PC-9 (cell line): ENCODE results near the gene PTCD3. TPM values are rescaled to one million over a fixed set of nuclear protein-coding genes. Genes with fewer than 3 reads are reported as not detected.

Experiments used
- BruUV-seq: library from RNA; stranded (reverse); fragments of 400-500 nt; replicated peaks from 2 replicates; lab custom pipeline; 2021; lab: Mats Ljungman, UMichigan
- CTCF ChIA-PET: fragments of 300-600 bp; sonication (Branson Sonifier 250); formaldehyde crosslinking; loops from one replicate; lab custom pipeline; 2022; ENCODE audit warnings: antibody characterized with exemption; lab: Charles Lee
- POLR2A ChIA-PET: fragments of 300-600 bp; sonication (Branson Sonifier 250); formaldehyde crosslinking; loops from one replicate; lab custom pipeline; 2022; ENCODE audit warnings: antibody characterized with exemption; ENCODE audit not compliant: unreplicated experiment; lab: Charles Lee
- DNase-seq, 2 experiments: peaks; one replicate each; pipeline versions ENCODE4 v3.0.0 to v3.0.0-alpha.2; 2015 to 2022; ENCODE audit warnings: mixed read lengths in 1 of 2
- H2AFZ ChIP-seq: fragments of 200-600 bp; sonication (generic); 2 replicates; pipeline ENCODE4 v1.8.1; 2017; ENCODE audit warnings: antibody characterized with exemption
- H3F3A ChIP-seq: fragments of 200-600 bp; sonication (generic); 2 replicates; pipeline ENCODE4 v1.8.1; 2017; ENCODE audit warnings: antibody characterized with exemption, mild to moderate bottlenecking, low read depth; ENCODE audit not compliant: insufficient read depth
- H3K27ac ChIP-seq: fragments of 200-600 bp; sonication (generic); 2 replicates; pipeline ENCODE4 v1.6.1; 2016; ENCODE audit warnings: mixed run types
- H3K27me3 ChIP-seq: fragments of 200-600 bp; sonication (generic); 2 replicates; pipeline ENCODE4 v1.6.1; 2016; ENCODE audit warnings: low read depth, mixed run types; ENCODE audit not compliant: insufficient read depth
- H3K36me3 ChIP-seq: fragments of 200-600 bp; sonication (generic); 2 replicates; pipeline ENCODE4 v1.6.1; 2016; ENCODE audit warnings: low read depth, mixed run types
- H3K4me1 ChIP-seq: fragments of 200-600 bp; sonication (generic); replicated peaks from 2 replicates; pipeline ENCODE4 v1.6.1; 2016; ENCODE audit warnings: mixed run types; ENCODE audit not compliant: insufficient read depth
- H3K4me2 ChIP-seq: fragments of 200-600 bp; sonication (generic); 2 replicates; pipeline ENCODE4 v1.6.1; 2017; ENCODE audit warnings: mixed run types
- H3K4me3 ChIP-seq: fragments of 200-600 bp; sonication (generic); 2 replicates; pipeline ENCODE4 v1.6.1; 2016; ENCODE audit warnings: mixed run types
- H3K79me2 ChIP-seq: fragments of 200-600 bp; sonication (generic); 2 replicates; pipeline ENCODE4 v1.6.1; 2017; ENCODE audit warnings: low read depth, mixed run types
- H3K9me2 ChIP-seq: fragments of 200-600 bp; sonication (generic); 2 replicates; pipeline ENCODE4 v1.8.1; 2017; ENCODE audit warnings: mild to moderate bottlenecking; ENCODE audit not compliant: insufficient read depth
- H3K9me3 ChIP-seq: fragments of 200-600 bp; sonication (generic); 2 replicates; pipeline ENCODE4 v1.8.1; 2016; ENCODE audit warnings: low read depth; ENCODE audit not compliant: insufficient read depth
- H4K20me1 ChIP-seq: fragments of 200-600 bp; sonication (generic); 2 replicates; pipeline ENCODE4 v1.8.1; 2017; ENCODE audit not compliant: insufficient read depth
- CTCF ChIP-seq: fragments of 200-600 bp; sonication (generic); conservative IDR thresholded peaks from 2 replicates; pipeline ENCODE4 v1.6.1; 2017; ENCODE audit warnings: mixed run types, antibody characterized with exemption, mild to moderate bottlenecking, moderate library complexity
- EZH2 ChIP-seq: fragments of 200-600 bp; sonication (generic); IDR thresholded peaks from 2 replicates; pipeline ENCODE4 v1.8.0; 2017; ENCODE audit warnings: antibody characterized with exemption, low read depth
- intact Hi-C: fragments of 100-400 bp; cut with micrococcal nuclease; formaldehyde crosslinking; loops from one replicate; pipeline ENCODE4 v1.10.0; 2022; ENCODE audit not compliant: unreplicated experiment
- total RNA-seq: library from RNA; stranded (reverse); gene quantifications from 2 replicates; pipeline ENCODE4 v1.2.3, GENCODE V29; 2021

Gene PTCD3
- total RNA-seq, 1 experiment from 2014 or later, result 82.7 TPM

GRCh38 chr2:86135653-86136052 lies 29.6 kb downstream of the PTCD3 start:
- ChIA-PET CTCF (no interaction called here), POLR2A (no interaction called here)
- DNase-seq, result no peak
- Histone ChIP-seq H4K20me1 (no peaks in the 10 kb centered on the region), H3K4me3 (no peak overlapping the region), H3K9me2 (no peaks in the 10 kb centered on the region), H3K27ac (no peak overlapping the region), H2AFZ (no peak overlapping the region), H3K36me3 (peaks cover 64% of the 10 kb centered on the region), H3K4me2 (no peak overlapping the region), H3K27me3 (no peaks in the 10 kb centered on the region), H3K79me2 (no peaks in the 10 kb centered on the region), H3K9me3 (no peaks in the 10 kb centered on the region), H3K4me1 (no peaks in the 10 kb centered on the region), H3F3A (peaks cover 14% of the 10 kb centered on the region)
- intact Hi-C loops, result no loop called here
- no TSS peak for BruUV-seq
- TF ChIP-seq EZH2, result no peak
- no peak for TF ChIP-seq CTCF

- intact Hi-C loops, result no loop called here
- BruUV-seq, result no TSS peak
Measured at GRCh38 chr2:86136141-86136540, 30.1 kb downstream of the PTCD3 start.

GRCh38 chr2:86138736-86139625 lies 32.9 kb downstream of the PTCD3 start:
- H3K4me2 ChIP-seq, result no peak overlapping the region
- peaks cover 38% of the 10 kb centered on the region for H3F3A ChIP-seq
- ChIA-PET CTCF (no interaction called here), POLR2A (no interaction called here)
- intact Hi-C loops, result no loop called here
- H3K9me3 ChIP-seq, result no peaks in the 10 kb centered on the region
- no peak overlapping the region for H3K4me3 ChIP-seq
- H3K79me2 ChIP-seq, result no peaks in the 10 kb centered on the region
- H4K20me1 ChIP-seq, result no peaks in the 10 kb centered on the region
- DNase-seq, result no peak
- peaks cover 41% of the 10 kb centered on the region for H3K36me3 ChIP-seq
- H3K9me2 ChIP-seq, result no peaks in the 10 kb centered on the region
- no peak overlapping the region for H3K27ac ChIP-seq
- no peaks in the 10 kb centered on the region for H3K27me3 ChIP-seq
- no peak overlapping the region for H2AFZ ChIP-seq
- TF ChIP-seq CTCF, result no peak
- H3K4me1 ChIP-seq, result no peaks in the 10 kb centered on the region
- no TSS peak for BruUV-seq

More at GRCh38 chr2:86136141-86136540, 30.1 kb downstream of the PTCD3 start:
- no peak overlapping the region for H2AFZ ChIP-seq
- H3K79me2 ChIP-seq, result no peaks in the 10 kb centered on the region
- CTCF ChIA-PET, result no interaction called here
- TF ChIP-seq CTCF (no peak), EZH2 (no peak)
- H3K36me3 ChIP-seq, result peaks cover 60% of the 10 kb centered on the region
- H3F3A ChIP-seq, result peaks cover 17% of the 10 kb centered on the region
- no peaks in the 10 kb centered on the region for H3K9me3 ChIP-seq
- no peaks in the 10 kb centered on the region for H4K20me1 ChIP-seq
- H3K9me2 ChIP-seq, result no peaks in the 10 kb centered on the region
- POLR2A ChIA-PET, result no interaction called here
- H3K4me1 ChIP-seq, result no peaks in the 10 kb centered on the region
- H3K4me2 ChIP-seq, result no peak overlapping the region
- no peak for DNase-seq
- H3K4me3 ChIP-seq, result no peak overlapping the region
- no peak overlapping the region for H3K27ac ChIP-seq
- no peaks in the 10 kb centered on the region for H3K27me3 ChIP-seq
